Activated CD8-positive, alpha-beta memory T cell treated with anti-CD3 and anti-CD28 coated beads for 24 hours (primary cell): ENCODE data around the gene P2RY12.
"Not testable (repeated sequence)": the region's sequence is repeated elsewhere in the genome, so short reads cannot be mapped to it uniquely, and the experiment has no call there.

Source experiments
- DNase-seq: peaks from one replicate; pipeline ENCODE4 v3.0.0-alpha.2; 2020

Gene P2RY12

GRCh38 chr3:151392191-151392590 is 7.6 kb upstream of the P2RY12 start:
- DNase-seq: not testable (repeated sequence)

- no peak for DNase-seq
Measured at GRCh38 chr3:151391720-151392119, 7.2 kb upstream of the P2RY12 start.

GRCh38 chr3:151387842-151388241 is 3.3 kb upstream of the P2RY12 start:
- no peak for DNase-seq

- DNase-seq: no peak
Measured at GRCh38 chr3:151387432-151387831, 2.9 kb upstream of the P2RY12 start.

GRCh38 chr3:151386056-151386455 is 1.5 kb upstream of the P2RY12 start:
- no peak for DNase-seq

GRCh38 chr3:151383956-151384355 is 597 bp downstream of the P2RY12 start:
- no peak for DNase-seq

GRCh38 chr3:151383111-151383510 is 1.4 kb downstream of the P2RY12 start:
- no peak for DNase-seq

- no peak for DNase-seq
Measured at GRCh38 chr3:151382671-151383070, 1.9 kb downstream of the P2RY12 start.

GRCh38 chr3:151379083-151379734 is 5.3 kb downstream of the P2RY12 start:
- no peak for DNase-seq

- DNase-seq: no peak
Measured at GRCh38 chr3:151377768-151378385, 6.7 kb downstream of the P2RY12 start.

- DNase-seq: no peak
Measured at GRCh38 chr3:151372063-151372820, 12.3 kb downstream of the P2RY12 start.

GRCh38 chr3:151371526-151371925 is 13.0 kb downstream of the P2RY12 start:
- DNase-seq: no peak

GRCh38 chr3:151367448-151367847 is 17.1 kb downstream of the P2RY12 start:
- no peak for DNase-seq

GRCh38 chr3:151366993-151367392 is 17.6 kb downstream of the P2RY12 start:
- DNase-seq: no peak

GRCh38 chr3:151362751-151363174 is 21.8 kb downstream of the P2RY12 start:
- DNase-seq: no peak

- DNase-seq: no peak
Measured at GRCh38 chr3:151357463-151357850, 27.1 kb downstream of the P2RY12 start.

GRCh38 chr3:151356794-151357462 is 27.6 kb downstream of the P2RY12 start:
- no peak for DNase-seq

- no peak for DNase-seq
Measured at GRCh38 chr3:151351648-151352047, 32.9 kb downstream of the P2RY12 start.

GRCh38 chr3:151351219-151351618 is 33.3 kb downstream of the P2RY12 start:
- DNase-seq: no peak

GRCh38 chr3:151350656-151351055 is 33.9 kb downstream of the P2RY12 start:
- no peak for DNase-seq

- DNase-seq: no peak
Measured at GRCh38 chr3:151347432-151347831, 37.1 kb downstream of the P2RY12 start.

- DNase-seq: no peak
Measured at GRCh38 chr3:151346292-151346691, 38.3 kb downstream of the P2RY12 start.

- DNase-seq: no peak
Measured at GRCh38 chr3:151345859-151346258, 38.7 kb downstream of the P2RY12 start.

GRCh38 chr3:151331696-151332095 is 52.9 kb downstream of the P2RY12 start:
- DNase-seq: no peak
